Measurements from ENCODE around the gene IPO4. TPM values are rescaled to one million over a fixed set of nuclear protein-coding genes. Genes with fewer than 3 reads are reported as not detected.

Gene IPO4
- total and polyA plus RNA-seq, 4 donors: 13.6 to 32.9 (median 23.0) TPM

DNA sequence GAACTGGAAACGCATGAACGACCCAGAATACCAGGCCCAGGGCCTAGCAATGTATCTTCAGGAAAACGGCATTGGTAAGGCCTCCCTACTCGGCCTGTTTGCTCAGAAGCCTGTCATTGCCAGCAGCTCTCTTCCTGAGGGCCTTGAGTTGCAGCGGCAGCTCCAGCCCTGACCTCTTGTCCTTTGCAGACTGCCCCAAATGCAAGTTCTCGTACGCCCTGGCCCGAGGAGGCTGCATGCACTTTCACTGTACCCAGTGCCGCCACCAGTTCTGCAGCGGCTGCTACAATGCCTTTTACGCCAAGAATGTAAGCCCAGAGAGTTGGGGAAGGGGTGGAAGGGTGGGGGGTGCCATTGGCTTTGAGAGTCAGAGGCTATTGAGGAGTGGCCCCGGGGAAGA, 31.3 kb downstream of the IPO4 start:
- Histone ChIP-seq H3K4me1 (ENCODE audit: control insufficient read depth in 4 of 4, insufficient read depth in 4 of 4, low read length in 3 of 4) (peaks cover 5 to 25% (median 19%) of the 10 kb centered on the region in 4 donors), H3K9me3 (ENCODE audit: control insufficient read depth in 4 of 4, low read length in 3 of 4) (no peaks in the 10 kb centered on the region), H3K9ac (ENCODE audit: low read depth in 1 of 2, low read length in 2 of 2) (no peak overlapping the region), H3K27me3 (ENCODE audit: control insufficient read depth in 4 of 4, insufficient read depth in 4 of 4, low read length in 3 of 4) (no peaks in the 10 kb centered on the region), H3K36me3 (ENCODE audit: control insufficient read depth in 4 of 4, insufficient read depth in 3 of 4, low read depth in 1 of 4, low read length in 3 of 4) (peaks cover 12 to 45% (median 34%) of the 10 kb centered on the region in 4 donors), H3K4me3 (ENCODE audit: low read depth in 1 of 3, low read length in 3 of 3) (no peak overlapping the region), H3K27ac (ENCODE audit: low read depth in 1 of 2, low read length in 2 of 2) (no peak overlapping the region)
- no peak for DNase-seq (ENCODE audit: low spot score)
- 93% methylated on average over 12 of the region's 12 CpGs for WGBS
- TF ChIP-seq ZBTB33 (IDR thresholded peaks at IDR 0.05) (no peak), GABPA (IDR thresholded peaks at IDR 0.05 in 1 of 2, conservative IDR thresholded peaks at IDR 0.05 in 1 of 2) (no peak), JUND (IDR thresholded peaks at IDR 0.05) (no peak), ATF3 (IDR thresholded peaks at IDR 0.05) (no peak), CTCF (IDR thresholded peaks at IDR 0.05; ENCODE audit: low read depth, low read length, missing input control) (no peak), NR2F2 (IDR thresholded peaks at IDR 0.05) (no peak), HNF4A (conservative IDR thresholded peaks at IDR 0.05) (no peak), RAD21 (IDR thresholded peaks at IDR 0.05) (no peak), FOXA2 (IDR thresholded peaks at IDR 0.05) (no peak), RXRA (IDR thresholded peaks at IDR 0.05) (no peak), HNF4G (IDR thresholded peaks at IDR 0.05) (no peak), YY1 (IDR thresholded peaks at IDR 0.05) (no peak)

GRCh38 chr14:24156840-24157239, 31.8 kb downstream of the IPO4 start:
- H3K27ac ChIP-seq (ENCODE audit: low read depth in 1 of 2, low read length in 2 of 2): no peak overlapping the region
- no peak overlapping the region for H3K9ac ChIP-seq (ENCODE audit: low read depth in 1 of 2, low read length in 2 of 2)
- H3K27me3 ChIP-seq (ENCODE audit: control insufficient read depth in 4 of 4, insufficient read depth in 4 of 4, low read length in 3 of 4): no peaks in the 10 kb centered on the region
- TF ChIP-seq ZBTB33 (IDR thresholded peaks at IDR 0.05) (no peak), EGR1 (IDR thresholded peaks at IDR 0.05; ENCODE audit: low read depth in 2 of 2) (no peak), HNF4G (IDR thresholded peaks at IDR 0.05) (no peak), NR2F2 (IDR thresholded peaks at IDR 0.05) (no peak)
- TF ChIP-seq, protein P1, sequence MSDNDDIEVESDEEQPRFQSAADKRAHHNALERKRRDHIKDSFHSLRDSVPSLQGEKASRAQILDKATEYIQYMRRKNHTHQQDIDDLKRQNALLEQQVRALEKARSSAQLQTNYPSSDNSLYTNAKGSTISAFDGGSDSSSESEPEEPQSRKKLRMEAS (IDR thresholded peaks at IDR 0.05): no peak
- no peak for DNase-seq (ENCODE audit: low spot score)
- no peak overlapping the region for H3K4me3 ChIP-seq (ENCODE audit: low read depth in 1 of 3, low read length in 3 of 3)
- H3K36me3 ChIP-seq (ENCODE audit: control insufficient read depth in 4 of 4, insufficient read depth in 3 of 4, low read depth in 1 of 4, low read length in 3 of 4): peaks cover 12 to 48% (median 37%) of the 10 kb centered on the region in 4 donors
- peaks cover 5 to 21% (median 14%) of the 10 kb centered on the region in 4 donors for H3K4me1 ChIP-seq (ENCODE audit: control insufficient read depth in 4 of 4, insufficient read depth in 4 of 4, low read length in 3 of 4)
- no peaks in the 10 kb centered on the region for H3K9me3 ChIP-seq (ENCODE audit: control insufficient read depth in 4 of 4, low read length in 3 of 4)
- 98% methylated on average over 1 of the region's 1 CpG for WGBS

All from liver (tissue), 9 donors.